PC-9 (cell line): ENCODE measurements around the gene GNG7. TPM values are rescaled to one million over a fixed set of nuclear protein-coding genes. Genes with fewer than 3 reads are reported as not detected.

Experiments
- BruUV-seq: library from RNA; stranded (reverse); fragments of 400-500 nt; replicated peaks from 2 replicates; lab custom pipeline; 2021; lab: Mats Ljungman, UMichigan
- CTCF ChIA-PET: fragments of 300-600 bp; sonication (Branson Sonifier 250); formaldehyde crosslinking; loops from one replicate; lab custom pipeline; 2022; ENCODE audit warnings: antibody characterized with exemption; lab: Charles Lee
- POLR2A ChIA-PET: fragments of 300-600 bp; sonication (Branson Sonifier 250); formaldehyde crosslinking; loops from one replicate; lab custom pipeline; 2022; ENCODE audit warnings: antibody characterized with exemption; ENCODE audit not compliant: unreplicated experiment; lab: Charles Lee
- DNase-seq, 2 experiments: peaks; one replicate each; pipeline versions ENCODE4 v3.0.0 to v3.0.0-alpha.2; 2015 to 2022; ENCODE audit warnings: mixed read lengths in 1 of 2
- H2AFZ ChIP-seq: fragments of 200-600 bp; sonication (generic); 2 replicates; pipeline ENCODE4 v1.8.1; 2017; ENCODE audit warnings: antibody characterized with exemption
- H3F3A ChIP-seq: fragments of 200-600 bp; sonication (generic); 2 replicates; pipeline ENCODE4 v1.8.1; 2017; ENCODE audit warnings: antibody characterized with exemption, mild to moderate bottlenecking, low read depth; ENCODE audit not compliant: insufficient read depth
- H3K27ac ChIP-seq: fragments of 200-600 bp; sonication (generic); 2 replicates; pipeline ENCODE4 v1.6.1; 2016; ENCODE audit warnings: mixed run types
- H3K27me3 ChIP-seq: fragments of 200-600 bp; sonication (generic); 2 replicates; pipeline ENCODE4 v1.6.1; 2016; ENCODE audit warnings: low read depth, mixed run types; ENCODE audit not compliant: insufficient read depth
- H3K36me3 ChIP-seq: fragments of 200-600 bp; sonication (generic); 2 replicates; pipeline ENCODE4 v1.6.1; 2016; ENCODE audit warnings: low read depth, mixed run types
- H3K4me1 ChIP-seq: fragments of 200-600 bp; sonication (generic); replicated peaks from 2 replicates; pipeline ENCODE4 v1.6.1; 2016; ENCODE audit warnings: mixed run types; ENCODE audit not compliant: insufficient read depth
- H3K4me2 ChIP-seq: fragments of 200-600 bp; sonication (generic); 2 replicates; pipeline ENCODE4 v1.6.1; 2017; ENCODE audit warnings: mixed run types
- H3K4me3 ChIP-seq: fragments of 200-600 bp; sonication (generic); 2 replicates; pipeline ENCODE4 v1.6.1; 2016; ENCODE audit warnings: mixed run types
- H3K79me2 ChIP-seq: fragments of 200-600 bp; sonication (generic); 2 replicates; pipeline ENCODE4 v1.6.1; 2017; ENCODE audit warnings: low read depth, mixed run types
- H3K9me2 ChIP-seq: fragments of 200-600 bp; sonication (generic); 2 replicates; pipeline ENCODE4 v1.8.1; 2017; ENCODE audit warnings: mild to moderate bottlenecking; ENCODE audit not compliant: insufficient read depth
- H3K9me3 ChIP-seq: fragments of 200-600 bp; sonication (generic); 2 replicates; pipeline ENCODE4 v1.8.1; 2016; ENCODE audit warnings: low read depth; ENCODE audit not compliant: insufficient read depth
- H4K20me1 ChIP-seq: fragments of 200-600 bp; sonication (generic); 2 replicates; pipeline ENCODE4 v1.8.1; 2017; ENCODE audit not compliant: insufficient read depth
- EZH2 ChIP-seq: fragments of 200-600 bp; sonication (generic); IDR thresholded peaks from 2 replicates; pipeline ENCODE4 v1.8.0; 2017; ENCODE audit warnings: antibody characterized with exemption, low read depth
- intact Hi-C: fragments of 100-400 bp; cut with micrococcal nuclease; formaldehyde crosslinking; loops from one replicate; pipeline ENCODE4 v1.10.0; 2022; ENCODE audit not compliant: unreplicated experiment
- total RNA-seq: library from RNA; stranded (reverse); gene quantifications from 2 replicates; pipeline ENCODE4 v1.2.3, GENCODE V29; 2021
- TF ChIP-seq, protein P1 (sequence below): fragments of 200-600 bp; sonication (generic); conservative IDR thresholded peaks from 2 replicates; pipeline ENCODE4 v1.6.1; 2017; ENCODE audit warnings: mixed run types, antibody characterized with exemption, mild to moderate bottlenecking, moderate library complexity

Gene GNG7
- total RNA-seq, 1 experiment from 2014 or later = 2.8 TPM

DNA sequence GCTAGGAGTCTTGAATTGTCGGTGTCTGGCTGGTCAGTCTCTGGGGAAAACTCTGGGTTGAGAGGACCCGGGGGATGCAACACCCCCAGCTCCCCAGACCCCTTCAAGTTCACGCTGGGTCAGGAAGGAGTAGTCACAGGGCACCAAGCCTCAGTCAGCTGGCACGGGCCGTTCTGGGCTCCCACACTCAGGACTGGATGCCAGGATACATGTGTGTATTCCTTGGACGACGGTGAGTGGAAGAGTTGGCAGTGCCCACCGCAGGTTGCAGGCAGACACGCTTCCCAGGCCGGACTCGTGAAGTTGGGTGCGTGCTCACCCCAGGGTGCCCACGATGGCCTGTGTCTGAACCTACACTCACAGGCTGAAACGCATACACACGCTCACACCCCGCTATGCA, 221.0 kb downstream of the GNG7 start:
- POLR2A ChIA-PET = no interaction called here
- H4K20me1 ChIP-seq = peaks cover 7% of the 10 kb centered on the region; the same call in 1 of the 2 replicates
- H3K79me2 ChIP-seq = peaks cover 21% of the 10 kb centered on the region
- intact Hi-C loops = no loop called here
- no peak for TF ChIP-seq EZH2
- TF ChIP-seq, protein P1, sequence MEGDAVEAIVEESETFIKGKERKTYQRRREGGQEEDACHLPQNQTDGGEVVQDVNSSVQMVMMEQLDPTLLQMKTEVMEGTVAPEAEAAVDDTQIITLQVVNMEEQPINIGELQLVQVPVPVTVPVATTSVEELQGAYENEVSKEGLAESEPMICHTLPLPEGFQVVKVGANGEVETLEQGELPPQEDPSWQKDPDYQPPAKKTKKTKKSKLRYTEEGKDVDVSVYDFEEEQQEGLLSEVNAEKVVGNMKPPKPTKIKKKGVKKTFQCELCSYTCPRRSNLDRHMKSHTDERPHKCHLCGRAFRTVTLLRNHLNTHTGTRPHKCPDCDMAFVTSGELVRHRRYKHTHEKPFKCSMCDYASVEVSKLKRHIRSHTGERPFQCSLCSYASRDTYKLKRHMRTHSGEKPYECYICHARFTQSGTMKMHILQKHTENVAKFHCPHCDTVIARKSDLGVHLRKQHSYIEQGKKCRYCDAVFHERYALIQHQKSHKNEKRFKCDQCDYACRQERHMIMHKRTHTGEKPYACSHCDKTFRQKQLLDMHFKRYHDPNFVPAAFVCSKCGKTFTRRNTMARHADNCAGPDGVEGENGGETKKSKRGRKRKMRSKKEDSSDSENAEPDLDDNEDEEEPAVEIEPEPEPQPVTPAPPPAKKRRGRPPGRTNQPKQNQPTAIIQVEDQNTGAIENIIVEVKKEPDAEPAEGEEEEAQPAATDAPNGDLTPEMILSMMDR = no peak
- H3F3A ChIP-seq = peaks cover 14% of the 10 kb centered on the region; the same call in 1 of the 2 replicates
- CTCF ChIA-PET = no interaction called here
- DNase-seq = no peak
- H2AFZ ChIP-seq = no peak overlapping the region
- H3K4me2 ChIP-seq = no peak overlapping the region
- no peaks in the 10 kb centered on the region for H3K9me3 ChIP-seq
- no peaks in the 10 kb centered on the region for H3K27me3 ChIP-seq
- no peak overlapping the region for H3K4me3 ChIP-seq
- no peak overlapping the region for H3K27ac ChIP-seq
- no TSS peak for BruUV-seq
- H3K9me2 ChIP-seq = no peaks in the 10 kb centered on the region
- H3K36me3 ChIP-seq = no peaks in the 10 kb centered on the region
- H3K4me1 ChIP-seq = peaks cover 16% of the 10 kb centered on the region

- no peaks in the 10 kb centered on the region for H3K9me2 ChIP-seq
- H3K4me1 ChIP-seq = peaks cover 16% of the 10 kb centered on the region
- ChIA-PET POLR2A (interaction anchor here (0.6 to 0.9 kb wide), 2 partner anchors 45 to 64 kb away, joined by 5 to 9 read pairs; no protein-coding TSS in a partner anchor), CTCF (no interaction called here)
- BruUV-seq = no TSS peak
- no peak overlapping the region for H2AFZ ChIP-seq
- no peaks in the 10 kb centered on the region for H3K27me3 ChIP-seq
- H3K9me3 ChIP-seq = no peaks in the 10 kb centered on the region
- intact Hi-C loops = no loop called here
- peak overlapping the region; percentile 92; the same call in 1 of the 2 replicates for H3K27ac ChIP-seq
- peaks cover 22% of the 10 kb centered on the region; the same call in 1 of the 2 replicates for H3F3A ChIP-seq
- H3K4me2 ChIP-seq = peak overlapping the region; percentile 89; the same call in 1 of the 2 replicates
- peak overlapping the region; percentile 77; the same call in 1 of the 2 replicates for H3K4me3 ChIP-seq
- no peaks in the 10 kb centered on the region for H3K36me3 ChIP-seq
- TF ChIP-seq, protein P1 = no peak
- no peak for TF ChIP-seq EZH2
- DNase-seq = no peak
- H3K79me2 ChIP-seq = peaks cover 26% of the 10 kb centered on the region
- peaks cover 11% of the 10 kb centered on the region; the same call in 1 of the 2 replicates for H4K20me1 ChIP-seq
These were observed 222.8 kb downstream of the GNG7 start for GRCh38 chr19:2479556-2480194.

- H3K79me2 ChIP-seq = peaks cover 26% of the 10 kb centered on the region
- H3K4me2 ChIP-seq = peak overlapping the region; percentile 89
- H2AFZ ChIP-seq = no peak overlapping the region
- DNase-seq = peak; percentile 53 to 60
- peaks cover 14% of the 10 kb centered on the region for H3K4me1 ChIP-seq
- no peaks in the 10 kb centered on the region for H3K36me3 ChIP-seq
- peaks cover 22% of the 10 kb centered on the region; the same call in 1 of the 2 replicates for H3F3A ChIP-seq
- no TSS peak for BruUV-seq
- peak overlapping the region; percentile 77 for H3K4me3 ChIP-seq
- H3K27ac ChIP-seq = peak overlapping the region; percentile 92
- H3K9me3 ChIP-seq = no peaks in the 10 kb centered on the region
- intact Hi-C loops = no loop called here
- H3K27me3 ChIP-seq = no peaks in the 10 kb centered on the region
- TF ChIP-seq, protein P1 = no peak
- no peak for TF ChIP-seq EZH2
- ChIA-PET CTCF (interaction anchor here (1.0 kb wide), 1 partner anchor 100 kb away, joined by 6 read pairs; no protein-coding TSS in a partner anchor), POLR2A (interaction anchor here (0.7 to 3.6 kb wide), 4 partner anchors 50 to 140 kb away, joined by 6 to 31 read pairs (median 12); no protein-coding TSS in a partner anchor)
- H4K20me1 ChIP-seq = peaks cover 11% of the 10 kb centered on the region; the same call in 1 of the 2 replicates
- no peaks in the 10 kb centered on the region for H3K9me2 ChIP-seq
These were observed 223.5 kb downstream of the GNG7 start for GRCh38 chr19:2478756-2479555.
